Caco-2 (cell line): ENCODE results near the gene YWHAQ. TPM values are rescaled to one million over a fixed set of nuclear protein-coding genes. Genes with fewer than 3 reads are reported as not detected.

Experiments used
- BruUV-seq: library from RNA; stranded (reverse); fragments of 400-500 nt; replicated peaks from 2 replicates; lab custom pipeline; 2021; lab: Mats Ljungman, UMichigan
- CTCF ChIA-PET: fragments of 300-600 bp; sonication (Branson Sonifier 250); formaldehyde crosslinking; loops from one replicate; lab custom pipeline; 2022; ENCODE audit warnings: antibody characterized with exemption; lab: Charles Lee
- POLR2A ChIA-PET: fragments of 300-600 bp; sonication (Branson Sonifier 250); formaldehyde crosslinking; loops from one replicate; lab custom pipeline; 2022; ENCODE audit warnings: antibody characterized with exemption; lab: Charles Lee
- DNase-seq, 2 experiments: peaks; one replicate each; pipeline versions ENCODE4 v3.0.0 to v3.0.0-alpha.2; 2020 to 2022
- H3K27me3 ChIP-seq: replicated peaks from 2 replicates; pipeline ENCODE4 v1.6.0; 2011; ENCODE audit warnings: low read length; ENCODE audit not compliant: control insufficient read depth, insufficient read depth
- H3K36me3 ChIP-seq: 2 replicates; pipeline ENCODE4 v1.5.1; 2011; ENCODE audit warnings: low read length; ENCODE audit not compliant: control insufficient read depth, insufficient read depth
- H3K4me1 ChIP-seq: fragments of 250-450 bp; sonication (Bioruptor Pico); 2 replicates; pipeline ENCODE4 v1.5.1; 2020; ENCODE audit warnings: mild to moderate bottlenecking
- H3K4me3 ChIP-seq: 2 replicates; pipeline ENCODE4 v1.5.1; 2011; ENCODE audit warnings: low read depth, mild to moderate bottlenecking, control low read depth, low read length
- H3K9me3 ChIP-seq: fragments of 250-450 bp; sonication (Bioruptor Pico); 2 replicates; pipeline ENCODE4 v1.5.1; 2020; ENCODE audit warnings: mild to moderate bottlenecking, moderate library complexity
- H3K27ac Mint-ChIP-seq: one replicate; pipeline ENCODE4 v1.8.0; 2022; ENCODE audit warnings: mixed read lengths; ENCODE audit not compliant: unreplicated experiment
- H3K27me3 Mint-ChIP-seq: one replicate; pipeline ENCODE4 v1.8.0; 2022; ENCODE audit warnings: mixed read lengths; ENCODE audit not compliant: insufficient read depth, unreplicated experiment
- H3K36me3 Mint-ChIP-seq: one replicate; pipeline ENCODE4 v1.8.0; 2022; ENCODE audit warnings: mild to moderate bottlenecking, mixed read lengths; ENCODE audit not compliant: insufficient read depth, unreplicated experiment
- H3K4me1 Mint-ChIP-seq: one replicate; pipeline ENCODE4 v1.8.0; 2022; ENCODE audit warnings: low read depth, mixed read lengths; ENCODE audit not compliant: unreplicated experiment
- H3K4me3 Mint-ChIP-seq: one replicate; pipeline ENCODE4 v1.8.0; 2022; ENCODE audit warnings: mild to moderate bottlenecking, moderate library complexity, mixed read lengths; ENCODE audit not compliant: unreplicated experiment
- H3K9me3 Mint-ChIP-seq: one replicate; pipeline ENCODE4 v1.8.0; 2022; ENCODE audit warnings: mixed read lengths; ENCODE audit not compliant: unreplicated experiment
- intact Hi-C: fragments of 100-400 bp; cut with micrococcal nuclease; formaldehyde crosslinking; loops from one replicate; pipeline ENCODE4 v1.10.0; 2022; ENCODE audit not compliant: unreplicated experiment
- total RNA-seq: library from RNA; stranded (reverse); gene quantifications from 2 replicates; pipeline ENCODE4 v1.2.3, GENCODE V29; 2022
- TF ChIP-seq, protein P1 (sequence below), 2 experiments: fragments of 200-600 bp in 1 of 2; IDR thresholded peaks; 1 replicate in 1 of 2; 2 replicates in 1 of 2; pipeline versions ENCODE4 v1.5.1 to v1.8.0; 2011 to 2022; ENCODE audit warnings: antibody characterized with exemption in 1 of 2, control low read depth in 1 of 2, inconsistent platforms in 1 of 2, low read depth in 1 of 2, low read length in 1 of 2, mild to moderate bottlenecking in 1 of 2, moderate library complexity in 1 of 2; ENCODE audit not compliant: insufficient read depth in 1 of 2, severe bottlenecking in 1 of 2, unreplicated experiment in 1 of 2

The YWHAQ gene
- total RNA-seq, 1 experiment from 2014 or later, result 344 TPM

DNA sequence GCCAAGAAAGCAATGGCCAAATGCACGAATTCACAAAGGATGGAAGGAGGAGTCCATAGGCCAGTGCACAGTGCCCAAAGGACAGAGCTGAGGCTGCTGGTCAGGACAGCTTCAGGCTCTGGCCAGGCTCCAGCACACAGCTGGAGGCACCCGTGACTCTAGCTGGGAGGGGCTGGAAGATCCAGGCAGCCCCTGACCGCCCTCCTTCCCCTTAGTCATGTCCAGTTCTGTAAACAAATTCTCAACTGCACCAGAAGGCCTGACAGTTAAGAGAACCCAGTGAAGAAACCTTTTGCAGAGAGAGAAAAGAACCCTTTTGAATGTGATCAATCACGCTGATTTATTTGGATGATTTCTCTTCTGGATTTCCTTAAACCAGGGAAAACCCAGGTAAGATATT, 7.7 kb upstream of the YWHAQ start:
- Mint-ChIP-seq H3K4me1 (peaks cover 26% of the 10 kb centered on the region), H3K36me3 (no peaks in the 10 kb centered on the region), H3K27ac (no peak overlapping the region), H3K4me3 (no peak overlapping the region), H3K27me3 (no peaks in the 10 kb centered on the region), H3K9me3 (no peaks in the 10 kb centered on the region)
- ChIA-PET POLR2A (interaction anchor here (1.2 kb wide), 1 partner anchor 8 kb away, joined by 4 read pairs; the partner anchor contains the start of gene YWHAQ), CTCF (no interaction called here)
- Histone ChIP-seq H3K27me3 (no peaks in the 10 kb centered on the region), H3K4me1 (peaks cover 2% of the 10 kb centered on the region), H3K36me3 (no peaks in the 10 kb centered on the region), H3K4me3 (no peak overlapping the region), H3K9me3 (no peaks in the 10 kb centered on the region)
- DNase-seq, result no peak
- no TSS peak for BruUV-seq
- intact Hi-C loops, result no loop called here
- TF ChIP-seq, protein P1, sequence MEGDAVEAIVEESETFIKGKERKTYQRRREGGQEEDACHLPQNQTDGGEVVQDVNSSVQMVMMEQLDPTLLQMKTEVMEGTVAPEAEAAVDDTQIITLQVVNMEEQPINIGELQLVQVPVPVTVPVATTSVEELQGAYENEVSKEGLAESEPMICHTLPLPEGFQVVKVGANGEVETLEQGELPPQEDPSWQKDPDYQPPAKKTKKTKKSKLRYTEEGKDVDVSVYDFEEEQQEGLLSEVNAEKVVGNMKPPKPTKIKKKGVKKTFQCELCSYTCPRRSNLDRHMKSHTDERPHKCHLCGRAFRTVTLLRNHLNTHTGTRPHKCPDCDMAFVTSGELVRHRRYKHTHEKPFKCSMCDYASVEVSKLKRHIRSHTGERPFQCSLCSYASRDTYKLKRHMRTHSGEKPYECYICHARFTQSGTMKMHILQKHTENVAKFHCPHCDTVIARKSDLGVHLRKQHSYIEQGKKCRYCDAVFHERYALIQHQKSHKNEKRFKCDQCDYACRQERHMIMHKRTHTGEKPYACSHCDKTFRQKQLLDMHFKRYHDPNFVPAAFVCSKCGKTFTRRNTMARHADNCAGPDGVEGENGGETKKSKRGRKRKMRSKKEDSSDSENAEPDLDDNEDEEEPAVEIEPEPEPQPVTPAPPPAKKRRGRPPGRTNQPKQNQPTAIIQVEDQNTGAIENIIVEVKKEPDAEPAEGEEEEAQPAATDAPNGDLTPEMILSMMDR (IDR thresholded peaks at IDR 0.05; ENCODE audit: insufficient read depth in 1 of 2, low read depth in 1 of 2, low read length in 1 of 2, severe bottlenecking in 1 of 2, unreplicated experiment in 1 of 2), result no peak

DNA sequence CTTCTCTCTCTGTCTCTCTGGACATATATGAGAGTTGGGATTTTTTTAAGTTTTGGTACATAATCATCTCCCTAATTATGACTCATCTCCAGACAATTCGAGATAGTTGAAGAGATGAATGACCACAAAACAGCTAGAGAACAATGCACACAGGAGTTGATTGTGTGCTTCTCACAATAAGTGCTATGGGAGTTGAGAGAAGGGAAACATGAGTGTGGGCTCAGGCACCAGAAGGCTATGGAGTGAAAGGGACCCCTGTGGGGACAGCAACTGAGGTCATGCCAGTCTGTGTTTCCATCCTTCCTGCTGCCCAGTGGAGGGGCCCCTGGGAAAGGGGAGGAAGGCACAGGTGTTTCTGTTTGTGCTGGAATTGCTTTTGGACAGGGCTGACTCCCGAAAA, 6.5 kb upstream of the YWHAQ start:
- no peak for DNase-seq
- intact Hi-C loops, result no loop called here
- Mint-ChIP-seq H3K36me3 (no peaks in the 10 kb centered on the region), H3K9me3 (no peaks in the 10 kb centered on the region), H3K4me1 (peaks cover 27% of the 10 kb centered on the region), H3K27ac (no peak overlapping the region), H3K27me3 (no peaks in the 10 kb centered on the region), H3K4me3 (no peak overlapping the region)
- TF ChIP-seq, protein P1 (IDR thresholded peaks at IDR 0.05; ENCODE audit: insufficient read depth in 1 of 2, low read depth in 1 of 2, low read length in 1 of 2, severe bottlenecking in 1 of 2, unreplicated experiment in 1 of 2), result no peak
- no peak overlapping the region for H3K4me3 ChIP-seq
- H3K27me3 ChIP-seq, result no peaks in the 10 kb centered on the region
- peaks cover 6% of the 10 kb centered on the region for H3K4me1 ChIP-seq
- no peaks in the 10 kb centered on the region for H3K36me3 ChIP-seq
- ChIA-PET CTCF (no interaction called here), POLR2A (no interaction called here)
- no TSS peak for BruUV-seq
- H3K9me3 ChIP-seq, result no peaks in the 10 kb centered on the region

DNA sequence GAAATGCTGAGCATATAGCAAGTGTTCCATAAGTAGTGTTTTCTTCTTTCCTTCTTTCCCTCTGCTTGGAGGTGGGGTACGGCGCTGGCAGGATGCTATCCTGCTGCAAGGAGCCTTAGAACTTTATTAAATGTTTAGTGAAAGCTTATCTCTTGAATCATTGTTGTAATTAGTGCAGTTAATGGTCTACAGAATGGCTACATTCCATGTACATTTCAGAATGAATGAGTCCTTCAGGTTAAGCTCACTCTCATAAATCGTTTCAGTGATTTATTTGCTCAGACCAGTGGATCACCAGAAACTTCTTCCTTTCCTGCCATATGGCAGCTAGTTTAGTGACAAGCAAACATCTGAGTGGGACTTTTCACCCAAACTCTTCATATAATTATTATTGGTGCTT, 3.3 kb upstream of the YWHAQ start:
- Histone ChIP-seq H3K4me1 (peaks cover 16% of the 10 kb centered on the region), H3K9me3 (no peaks in the 10 kb centered on the region), H3K36me3 (0 out of 2 replicates have a peak, but pooled peaks cover 2% of the 10 kb centered on the region), H3K4me3 (no peak overlapping the region), H3K27me3 (no peaks in the 10 kb centered on the region)
- ChIA-PET POLR2A (no interaction called here), CTCF (no interaction called here)
- Mint-ChIP-seq H3K27ac (no peak overlapping the region), H3K4me1 (peaks cover 31% of the 10 kb centered on the region), H3K27me3 (no peaks in the 10 kb centered on the region), H3K9me3 (no peaks in the 10 kb centered on the region), H3K4me3 (no peak overlapping the region), H3K36me3 (peaks cover 26% of the 10 kb centered on the region)
- TF ChIP-seq, protein P1 (IDR thresholded peaks at IDR 0.05; ENCODE audit: insufficient read depth in 1 of 2, low read depth in 1 of 2, low read length in 1 of 2, severe bottlenecking in 1 of 2, unreplicated experiment in 1 of 2), result no peak
- no TSS peak for BruUV-seq
- no peak for DNase-seq
- intact Hi-C loops, result loop anchor here (5.0 kb wide), 1 partner anchor 488 kb away; the partner anchor contains the start of gene RRM2
